ENCODE measurements around the gene ZNF519.

Gene ZNF519

DNA sequence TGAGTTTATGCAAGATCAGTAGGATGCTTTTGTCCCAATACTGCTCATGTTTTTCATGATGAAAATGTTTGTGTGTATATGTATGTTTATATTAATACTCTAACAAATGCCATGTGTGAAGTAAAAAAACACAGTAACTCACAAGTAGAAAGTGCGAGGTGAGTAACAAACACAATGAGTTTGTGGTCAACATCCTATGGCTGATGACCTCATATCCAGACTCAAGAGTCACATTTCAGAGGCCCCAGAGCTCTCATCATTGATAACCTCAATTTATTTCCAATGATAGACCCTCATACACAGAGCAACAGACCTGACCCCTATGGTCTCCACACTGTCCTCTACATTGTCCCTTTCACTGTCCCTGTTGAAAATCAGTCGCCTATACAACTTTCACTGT, 34.5 kb downstream of the ZNF519 start:
- no peak for DNase-seq (ENCODE audit: low read depth)

GRCh38 chr18:14093307-14093915, 38.8 kb downstream of the ZNF519 start:
- no peak for DNase-seq (ENCODE audit: low read depth)

GRCh38 chr18:14092625-14093306, 39.5 kb downstream of the ZNF519 start:
- DNase-seq (ENCODE audit: low read depth): no peak

DNA sequence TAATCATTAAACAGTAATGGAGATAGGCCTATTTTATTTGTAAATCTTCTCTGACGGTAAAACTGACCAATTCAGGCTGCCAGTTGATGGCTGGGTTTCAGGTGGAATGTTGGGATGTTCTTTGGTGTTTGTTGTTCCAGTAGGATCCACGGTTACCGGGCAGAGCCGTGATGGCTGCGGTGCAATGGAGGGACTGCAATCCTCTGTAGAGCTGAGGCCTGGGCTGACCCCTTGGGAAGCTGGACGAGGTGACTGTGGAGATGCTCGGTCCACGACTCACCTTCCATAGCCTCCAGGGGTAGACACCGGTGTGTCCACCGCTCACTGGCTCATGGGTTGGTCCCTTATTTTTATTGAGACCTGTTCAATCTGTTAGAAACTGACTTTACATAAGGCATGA, 42.5 kb downstream of the ZNF519 start:
- DNase-seq (ENCODE audit: low read depth): no peak

GRCh38 chr18:14089191-14089590, 43.0 kb downstream of the ZNF519 start:
- no peak for DNase-seq (ENCODE audit: low read depth)

DNA sequence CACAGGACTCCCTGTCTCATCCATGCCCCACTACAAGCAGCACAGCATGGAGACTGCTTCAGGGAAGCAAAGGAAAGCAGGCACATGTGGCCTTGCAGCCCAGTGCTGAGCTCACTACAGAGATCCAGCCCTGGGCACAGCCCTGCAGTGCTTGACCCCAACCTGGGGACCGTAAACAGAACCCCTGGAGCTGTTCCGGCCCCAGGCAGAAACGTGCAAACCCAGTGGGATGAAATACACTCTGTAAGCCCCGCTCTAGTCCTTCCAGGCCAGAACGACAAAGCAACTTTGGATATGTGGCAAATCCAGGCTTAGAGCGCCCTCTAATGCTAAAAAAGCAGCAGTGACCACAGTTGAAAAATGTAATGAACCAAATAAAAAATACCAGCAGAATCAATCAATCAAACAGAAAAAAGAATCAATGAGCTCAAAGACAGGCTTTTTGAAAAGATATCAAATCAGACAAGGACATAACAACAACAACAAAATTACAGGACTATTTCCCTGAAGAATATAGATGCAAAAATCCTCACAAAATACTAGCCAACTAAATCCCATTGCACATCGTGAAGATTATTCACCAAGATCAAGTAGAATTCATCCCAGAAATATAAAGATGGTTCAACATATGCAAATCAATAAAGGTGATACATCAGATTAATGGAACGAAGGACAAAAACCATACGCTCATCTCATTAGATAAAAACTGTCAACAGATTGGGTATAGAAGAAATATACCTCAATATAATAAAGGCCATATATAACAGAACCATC, 45.6 kb downstream of the ZNF519 start:
- no peak for DNase-seq (ENCODE audit: low read depth)

DNA sequence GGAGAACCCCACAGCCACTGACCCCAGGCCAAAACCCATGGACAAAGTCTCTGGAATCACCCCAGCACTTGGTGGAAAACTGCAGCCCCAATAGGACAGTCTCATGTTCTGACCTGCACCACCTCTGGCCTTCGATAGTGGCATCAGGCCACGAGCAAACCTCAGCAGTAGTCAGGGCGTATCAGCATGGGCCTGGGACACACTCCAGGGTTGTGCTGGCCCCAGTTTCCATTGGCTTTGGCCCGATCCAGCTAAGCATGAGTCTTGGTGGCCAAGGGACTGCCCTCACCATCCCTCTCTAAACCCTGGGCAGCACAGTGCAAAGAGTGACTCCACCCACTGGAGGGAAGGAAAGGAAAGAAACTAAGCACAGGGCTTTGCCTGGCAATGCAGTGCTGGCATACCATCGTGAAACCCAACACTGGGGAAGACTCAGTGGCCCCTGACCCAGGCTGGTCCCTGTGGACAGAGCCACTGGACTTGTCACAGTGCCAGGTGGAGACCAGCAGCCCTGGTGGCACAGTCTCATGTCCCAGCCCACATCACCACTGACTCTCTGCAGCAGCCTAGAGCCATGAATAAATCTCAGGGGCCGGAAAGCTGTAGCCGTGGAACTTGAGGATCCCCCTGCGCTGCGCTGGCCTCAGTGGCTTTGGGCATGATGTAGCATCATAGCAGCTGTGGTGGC, 46.3 kb downstream of the ZNF519 start:
- DNase-seq (ENCODE audit: low read depth): no peak

GRCh38 chr18:14075196-14075595, 57.0 kb downstream of the ZNF519 start:
- DNase-seq (ENCODE audit: low read depth): no peak

- DNase-seq (ENCODE audit: low read depth): no peak
Observed at GRCh38 chr18:14074187-14074586, 58.0 kb downstream of the ZNF519 start.

DNA sequence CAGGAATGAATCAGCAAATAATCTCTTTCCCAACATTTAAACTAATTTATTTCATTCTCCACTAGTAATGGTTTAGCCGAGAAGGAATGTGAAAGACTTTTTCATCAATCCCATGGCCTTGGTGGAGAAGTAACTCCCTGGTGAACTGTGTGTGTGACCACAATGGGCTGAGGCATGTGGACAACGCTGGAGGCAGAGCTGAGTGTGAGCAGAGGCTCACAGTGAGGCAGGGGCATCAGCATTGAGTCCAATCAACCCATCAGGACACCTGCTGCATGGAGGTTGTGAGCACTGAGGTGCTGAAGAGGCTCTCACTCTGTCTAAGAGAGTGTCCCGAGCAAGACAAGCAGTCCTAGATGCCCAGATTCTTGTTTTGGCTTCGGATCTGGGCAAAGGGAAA, 78.6 kb downstream of the ZNF519 start:
- no peak for DNase-seq (ENCODE audit: low read depth)
